A549 (cell line): ENCODE measurements around the gene HEPHL1. TPM values are rescaled to one million over a fixed set of nuclear protein-coding genes. Genes with fewer than 3 reads are reported as not detected.

Source experiments
- ATAC-seq, 2 experiments: fragments of 200-7000 bp in 1 of 2; fragments of >200 bp in 1 of 2; cut with Nextera tagmentation in 1 of 2; cut with Tn5 transposase in 1 of 2; 3 replicates each; pipeline versions ENCODE4 v1.8.0 to v1.9.1; 2018 to 2020; ENCODE audit warnings: mild to moderate bottlenecking in 1 of 2, moderate library complexity in 1 of 2
- CTCF ChIA-PET: fragments of 300-600 bp; sonication (Branson Sonifier 250); formaldehyde crosslinking; extraction: SDS; loops from one replicate; lab custom pipeline; 2021; ENCODE audit warnings: antibody characterized with exemption, inconsistent platforms; lab: Yijun Ruan, JAX
- POLR2A ChIA-PET: fragments of 350-600 bp; formaldehyde crosslinking; extraction: SDS; loops from one replicate; lab custom pipeline; 2021; ENCODE audit warnings: antibody characterized with exemption, inconsistent platforms; lab: Yijun Ruan, JAX
- DNase-seq, 2 experiments: peaks; one replicate each; pipeline versions ENCODE4 v3.0.0 to v3.0.0-alpha.2; 2011 to 2016; ENCODE audit warnings: low read depth in 1 of 2, low spot score in 1 of 2
- FAIRE-seq: peaks from 2 replicates; lab custom pipeline; 2011; peaks lifted over from hg19 to GRCh38; lab: Jason Lieb, UNC
- H3K27ac ChIP-seq, 2 experiments: fragments of >200 bp; sonication (Bioruptor Twin); formaldehyde crosslinking; 3 replicates each; pipeline ENCODE4 v1.5.1; 2016 to 2017
- H3K4me1 ChIP-seq: fragments of >200 bp; sonication (Bioruptor Twin); formaldehyde crosslinking; 3 replicates; pipeline ENCODE4 v1.6.1; 2016
- H3K4me2 ChIP-seq: fragments of >200 bp; sonication (Bioruptor Twin); formaldehyde crosslinking; 3 replicates; pipeline ENCODE4 v1.6.1; 2016
- H3K4me3 ChIP-seq: fragments of >200 bp; sonication (Bioruptor Twin); formaldehyde crosslinking; 3 replicates; pipeline ENCODE4 v1.5.1; 2016
- H3K9me3 ChIP-seq: fragments of >200 bp; sonication (Bioruptor Twin); formaldehyde crosslinking; 3 replicates; pipeline ENCODE4 v1.6.1; 2016
- BHLHE40 ChIP-seq: IDR thresholded peaks from 2 replicates; pipeline ENCODE4 v1.6.1; 2012; ENCODE audit warnings: low read depth, low read length, inconsistent platforms
- CBX2 ChIP-seq: fragments of 200-600 bp; sonication (generic); IDR thresholded peaks from 2 replicates; pipeline ENCODE4 v1.6.1; 2016; ENCODE audit warnings: low read depth, mild to moderate bottlenecking, borderline replicate concordance
- EHF ChIP-seq: fragments of 250-450 bp; sonication (Bioruptor Pico); IDR thresholded peaks from 2 replicates; pipeline ENCODE4 v1.5.0; 2020; ENCODE audit warnings: mild to moderate bottlenecking
- EP300 ChIP-seq, 2 experiments: fragments of >200 bp; sonication (Bioruptor Twin); formaldehyde crosslinking; IDR thresholded peaks; 2 replicates in 1 of 2; 3 replicates in 1 of 2; pipeline ENCODE4 v1.6.1; 2016 to 2017
- ESRRA ChIP-seq: fragments of 150-350 bp; IDR thresholded peaks from 2 replicates; pipeline ENCODE4 v1.6.1; 2014; ENCODE audit warnings: mild to moderate bottlenecking, low read length, borderline replicate concordance
- FOSB ChIP-seq: fragments of 250-450 bp; sonication (Bioruptor Pico); IDR thresholded peaks from 2 replicates; pipeline ENCODE4 v1.5.0; 2020; ENCODE audit warnings: mild to moderate bottlenecking, moderate library complexity
- GATA3 ChIP-seq: IDR thresholded peaks from 2 replicates; pipeline ENCODE4 v1.6.1; 2012; ENCODE audit warnings: borderline replicate concordance
- HEYL ChIP-seq: fragments of 250-450 bp; sonication (Bioruptor Pico); IDR thresholded peaks from 2 replicates; pipeline ENCODE4 v1.8.0; 2021; ENCODE audit warnings: mild to moderate bottlenecking, moderate library complexity
- HOXA7 ChIP-seq: fragments of 250-450 bp; sonication (Bioruptor Pico); IDR thresholded peaks from 2 replicates; pipeline ENCODE4 v1.5.0; 2020; ENCODE audit warnings: mild to moderate bottlenecking, moderate library complexity
- HOXB13 ChIP-seq: fragments of 250-450 bp; sonication (Bioruptor Pico); IDR thresholded peaks from 2 replicates; pipeline ENCODE4 v1.5.0; 2020; ENCODE audit warnings: low read depth, mild to moderate bottlenecking, moderate library complexity
- KDM5A ChIP-seq: fragments of 200-600 bp; sonication (generic); IDR thresholded peaks from 2 replicates; pipeline ENCODE4 v1.6.1; 2016; ENCODE audit warnings: antibody characterized with exemption, mild to moderate bottlenecking
- MAFK ChIP-seq: fragments of 450-650 bp; IDR thresholded peaks from 2 replicates; pipeline ENCODE4 v1.6.1; 2014; ENCODE audit not compliant: partially characterized antibody
- MAZ ChIP-seq: fragments of 150-350 bp; IDR thresholded peaks from 2 replicates; pipeline ENCODE4 v1.6.1; 2014; ENCODE audit warnings: antibody characterized with exemption, low read depth, low read length, borderline replicate concordance
- MYC ChIP-seq: IDR thresholded peaks from 2 replicates; pipeline ENCODE4 v1.6.1; 2012; ENCODE audit warnings: mild to moderate bottlenecking, inconsistent platforms, low read length, improper control_type of control experiment, borderline replicate concordance
- NFE2L2 ChIP-seq: fragments of 150-350 bp; conservative IDR thresholded peaks from 2 replicates; pipeline ENCODE4 v1.6.1; 2014; ENCODE audit warnings: low read length
- POLR2A ChIP-seq: IDR thresholded peaks from 2 replicates; pipeline ENCODE4 v1.6.1; 2012; ENCODE audit warnings: mild to moderate bottlenecking, low read length
- POLR2AphosphoS2 ChIP-seq: conservative IDR thresholded peaks from 2 replicates; pipeline ENCODE4 v1.6.1; 2012; ENCODE audit warnings: low read length, improper control_type of control experiment, inconsistent platforms
- RCOR1 ChIP-seq: fragments of 150-350 bp; IDR thresholded peaks from 2 replicates; pipeline ENCODE4 v1.6.1; 2014; ENCODE audit warnings: antibody characterized with exemption, low read length, low read depth
- TP53 ChIP-seq: fragments of 250-450 bp; sonication (Bioruptor Pico); IDR thresholded peaks from 2 replicates; pipeline ENCODE4 v1.5.0; 2021; ENCODE audit warnings: mild to moderate bottlenecking, moderate library complexity
- ZFP36 ChIP-seq: fragments of 450-650 bp; IDR thresholded peaks from 2 replicates; pipeline ENCODE4 v1.6.1; 2014; ENCODE audit warnings: borderline replicate concordance; ENCODE audit not compliant: partially characterized antibody
- ZNF302 ChIP-seq: fragments of 250-450 bp; sonication (Bioruptor Pico); IDR thresholded peaks from 2 replicates; pipeline ENCODE4 v1.9.0; 2021; ENCODE audit warnings: inconsistent platforms, mild to moderate bottlenecking, moderate library complexity
- ZSCAN20 ChIP-seq: fragments of 250-450 bp; sonication (Bioruptor Pico); IDR thresholded peaks from 2 replicates; pipeline ENCODE4 v1.8.0; 2022; ENCODE audit warnings: mild to moderate bottlenecking, moderate library complexity
- WGBS: methylation state at CpG from one replicate; pipeline ENCODE4 v1.1.6; 2017; ENCODE audit errors: missing lambda C conversion rate; 5-methylcytosine and 5-hydroxymethylcytosine counted together
- polyA plus RNA-seq, 4 experiments: library from polyadenylated mRNA; depleted of rRNA in 3 of 4; stranded (reverse); fragments of >200 nt; fragmentation: RNase III in 1 of 4; extraction: RNeasy Plus Mini Kit Qiagen cat#74134 plus additional on column Dnase treatment in 1 of 4; gene quantifications; 2 replicates in 3 of 4; 3 replicates in 1 of 4; pipeline ENCODE4 v1.2.3, GENCODE V29; 2011 to 2017
- TF ChIP-seq, protein P1 (sequence below): IDR thresholded peaks from 2 replicates; pipeline ENCODE4 v1.6.1; 2012
- TF ChIP-seq, protein P2 (sequence below): fragments of 250-450 bp; sonication (Bioruptor Pico); IDR thresholded peaks from 2 replicates; pipeline ENCODE4 v1.5.0; 2021; ENCODE audit warnings: mild to moderate bottlenecking, moderate library complexity, borderline replicate concordance
- TF ChIP-seq, protein P3 (sequence below): IDR thresholded peaks from 2 replicates; pipeline ENCODE4 v1.6.1; 2012
- TF ChIP-seq, protein P4 (sequence below): IDR thresholded peaks from 2 replicates; pipeline ENCODE4 v1.6.1; 2012; ENCODE audit warnings: low read depth, borderline replicate concordance
- TF ChIP-seq, protein P5 (sequence below): fragments of 450-650 bp; IDR thresholded peaks from 2 replicates; pipeline ENCODE4 v1.6.1; 2014; ENCODE audit warnings: antibody characterized with exemption

The HEPHL1 gene
- polyA plus RNA-seq, 2 of the 4 experiments (the other 2 are of a cell fraction): not detected

DNA sequence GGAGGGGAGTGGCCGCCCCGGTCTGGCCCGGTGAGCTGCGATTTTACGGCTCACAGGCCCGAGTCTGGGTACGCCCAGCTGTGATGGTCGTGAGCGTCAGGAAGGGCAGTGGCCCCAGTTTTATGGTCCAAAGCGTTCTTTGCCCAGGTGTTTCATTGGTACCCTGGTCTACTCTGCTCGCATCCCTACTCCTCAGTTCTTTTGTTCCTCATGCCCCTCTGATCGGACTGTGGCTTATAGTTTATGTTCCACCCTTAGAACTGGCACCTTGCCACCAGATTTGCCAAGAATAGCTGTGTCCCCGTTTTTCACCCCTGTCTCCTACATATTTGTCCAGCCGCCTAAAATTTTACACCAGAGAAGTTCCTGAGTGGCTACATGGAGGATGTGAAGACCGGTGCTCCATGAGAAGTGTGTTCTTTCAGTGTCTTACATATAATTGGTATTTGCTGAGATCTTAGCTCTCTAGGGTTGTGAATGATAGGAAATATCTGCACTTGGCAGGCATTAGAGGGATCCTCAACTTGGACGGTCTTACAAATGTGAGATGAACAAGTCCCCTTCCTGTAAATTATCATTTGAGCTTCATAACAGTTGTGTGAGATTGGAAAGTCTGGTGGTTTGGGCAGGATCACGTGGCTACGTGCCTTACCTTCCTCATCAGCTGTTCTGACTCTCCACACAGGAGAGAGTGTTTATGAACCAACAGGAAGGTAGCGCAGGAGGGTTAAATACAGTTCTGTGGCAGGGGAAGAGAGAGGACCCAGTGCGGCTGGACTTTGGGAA, 108.6 kb downstream of the HEPHL1 start (continued):
- no peak for TF ChIP-seq KDM5A

DNA sequence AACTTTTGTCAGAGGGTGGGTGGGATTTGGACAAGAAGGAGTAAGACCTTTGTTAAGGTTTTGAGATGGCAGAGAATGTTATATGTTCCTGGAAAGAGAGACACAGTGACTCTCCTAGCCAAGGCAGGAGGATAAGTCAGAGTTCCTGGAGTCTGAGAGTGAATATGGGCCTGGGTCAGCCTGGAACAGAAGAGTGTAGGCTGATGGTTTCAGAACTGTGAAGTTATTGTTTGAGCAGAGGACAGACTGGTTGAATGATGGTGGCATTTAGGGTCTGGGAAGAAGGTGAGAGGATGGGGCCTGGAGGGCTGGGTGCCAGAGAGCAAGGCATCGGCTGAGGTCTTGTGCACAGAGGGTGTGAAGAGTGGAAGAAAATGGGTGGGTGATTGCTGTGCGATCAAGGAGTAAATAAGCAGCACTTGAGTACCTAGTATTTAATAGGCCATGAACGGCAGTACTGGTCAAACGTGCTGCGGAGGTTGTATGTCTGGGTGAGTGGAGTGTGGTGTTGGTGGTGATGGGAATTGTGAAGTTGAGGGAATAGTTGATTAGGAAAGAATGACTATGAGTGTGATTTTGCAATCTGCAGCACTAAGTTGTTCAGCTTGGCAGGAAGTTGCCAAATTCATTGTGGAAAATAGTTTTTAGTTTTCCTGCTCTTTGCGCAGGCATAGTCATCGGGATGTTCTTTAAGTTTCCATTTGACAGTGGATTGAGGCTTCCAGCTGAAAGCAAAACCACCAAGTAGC, 109.3 kb downstream of the HEPHL1 start:
- ChIA-PET POLR2A (no interaction called here), CTCF (interaction anchor here (2.6 kb wide), 1 partner anchor 235 kb away, joined by 7 read pairs; no protein-coding TSS in a partner anchor)
- no peak for ATAC-seq

DNA sequence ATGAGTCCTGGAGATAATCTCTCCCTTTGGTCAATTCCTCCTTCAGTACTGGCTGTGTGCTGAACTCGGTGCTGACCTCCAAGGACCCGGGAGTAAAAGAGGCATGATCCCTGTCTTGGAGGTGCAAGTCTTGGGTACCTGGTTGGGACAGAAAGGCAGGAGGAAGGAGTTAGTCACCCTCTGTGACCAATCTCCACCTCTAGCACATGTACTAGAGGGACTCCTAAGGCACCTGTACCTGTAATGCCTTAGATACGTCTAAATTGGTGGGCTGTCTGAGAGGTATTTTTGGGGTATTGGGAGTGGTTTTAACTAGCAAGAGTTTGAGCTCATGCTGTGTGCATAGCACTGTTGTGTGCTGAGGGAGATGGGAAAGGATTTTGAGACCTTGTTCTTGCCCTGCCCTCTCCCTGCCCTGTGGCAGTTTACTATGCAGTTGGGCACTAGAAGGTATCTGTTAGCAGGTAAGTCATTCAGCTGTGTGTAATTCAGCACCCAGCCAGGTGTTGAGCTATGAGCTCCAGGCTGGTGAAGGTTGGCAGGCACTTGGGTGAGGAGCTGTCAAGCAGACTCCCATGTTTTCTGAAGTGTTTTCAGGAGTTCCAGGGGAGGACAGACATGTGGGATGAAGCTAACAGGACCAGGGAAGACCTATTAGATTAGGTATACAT, 110.0 kb downstream of the HEPHL1 start:
- DNase-seq (no peak), FAIRE-seq (no peak), ATAC-seq (no peak)
- TF ChIP-seq HOXA7 (CRISPR knock-in tag) (no peak), MAFK (no peak), POLR2A (no peak), POLR2AphosphoS2 (no peak), FOSB (CRISPR knock-in tag) (no peak), RCOR1 (no peak), MYC (no peak), HEYL (CRISPR knock-in tag) (no peak), ZFP36 (no peak), HOXB13 (CRISPR knock-in tag) (no peak), NFE2L2 (no peak), TP53 (CRISPR knock-in tag) (no peak), BHLHE40 (no peak), GATA3 (no peak), EP300 (IDR thresholded peaks at IDR 0.05) (no peak)
- TF ChIP-seq, protein P1, sequence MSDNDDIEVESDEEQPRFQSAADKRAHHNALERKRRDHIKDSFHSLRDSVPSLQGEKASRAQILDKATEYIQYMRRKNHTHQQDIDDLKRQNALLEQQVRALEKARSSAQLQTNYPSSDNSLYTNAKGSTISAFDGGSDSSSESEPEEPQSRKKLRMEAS: no peak
- TF ChIP-seq, protein P2, sequence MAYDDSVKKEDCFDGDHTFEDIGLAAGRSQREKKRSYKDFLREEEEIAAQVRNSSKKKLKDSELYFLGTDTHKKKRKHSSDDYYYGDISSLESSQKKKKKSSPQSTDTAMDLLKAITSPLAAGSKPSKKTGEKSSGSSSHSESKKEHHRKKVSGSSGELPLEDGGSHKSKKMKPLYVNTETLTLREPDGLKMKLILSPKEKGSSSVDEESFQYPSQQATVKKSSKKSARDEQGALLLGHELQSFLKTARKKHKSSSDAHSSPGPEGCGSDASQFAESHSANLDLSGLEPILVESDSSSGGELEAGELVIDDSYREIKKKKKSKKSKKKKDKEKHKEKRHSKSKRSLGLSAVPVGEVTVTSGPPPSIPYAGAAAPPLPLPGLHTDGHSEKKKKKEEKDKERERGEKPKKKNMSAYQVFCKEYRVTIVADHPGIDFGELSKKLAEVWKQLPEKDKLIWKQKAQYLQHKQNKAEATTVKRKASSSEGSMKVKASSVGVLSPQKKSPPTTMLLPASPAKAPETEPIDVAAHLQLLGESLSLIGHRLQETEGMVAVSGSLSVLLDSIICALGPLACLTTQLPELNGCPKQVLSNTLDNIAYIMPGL (CRISPR knock-in tag): no peak
- TF ChIP-seq, protein P3, sequence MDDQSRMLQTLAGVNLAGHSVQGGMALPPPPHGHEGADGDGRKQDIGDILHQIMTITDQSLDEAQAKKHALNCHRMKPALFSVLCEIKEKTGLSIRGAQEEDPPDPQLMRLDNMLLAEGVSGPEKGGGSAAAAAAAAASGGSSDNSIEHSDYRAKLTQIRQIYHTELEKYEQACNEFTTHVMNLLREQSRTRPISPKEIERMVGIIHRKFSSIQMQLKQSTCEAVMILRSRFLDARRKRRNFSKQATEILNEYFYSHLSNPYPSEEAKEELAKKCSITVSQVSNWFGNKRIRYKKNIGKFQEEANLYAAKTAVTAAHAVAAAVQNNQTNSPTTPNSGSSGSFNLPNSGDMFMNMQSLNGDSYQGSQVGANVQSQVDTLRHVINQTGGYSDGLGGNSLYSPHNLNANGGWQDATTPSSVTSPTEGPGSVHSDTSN: no peak
- TF ChIP-seq, protein P4, sequence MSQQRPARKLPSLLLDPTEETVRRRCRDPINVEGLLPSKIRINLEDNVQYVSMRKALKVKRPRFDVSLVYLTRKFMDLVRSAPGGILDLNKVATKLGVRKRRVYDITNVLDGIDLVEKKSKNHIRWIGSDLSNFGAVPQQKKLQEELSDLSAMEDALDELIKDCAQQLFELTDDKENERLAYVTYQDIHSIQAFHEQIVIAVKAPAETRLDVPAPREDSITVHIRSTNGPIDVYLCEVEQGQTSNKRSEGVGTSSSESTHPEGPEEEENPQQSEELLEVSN: no peak
- TF ChIP-seq, protein P5, sequence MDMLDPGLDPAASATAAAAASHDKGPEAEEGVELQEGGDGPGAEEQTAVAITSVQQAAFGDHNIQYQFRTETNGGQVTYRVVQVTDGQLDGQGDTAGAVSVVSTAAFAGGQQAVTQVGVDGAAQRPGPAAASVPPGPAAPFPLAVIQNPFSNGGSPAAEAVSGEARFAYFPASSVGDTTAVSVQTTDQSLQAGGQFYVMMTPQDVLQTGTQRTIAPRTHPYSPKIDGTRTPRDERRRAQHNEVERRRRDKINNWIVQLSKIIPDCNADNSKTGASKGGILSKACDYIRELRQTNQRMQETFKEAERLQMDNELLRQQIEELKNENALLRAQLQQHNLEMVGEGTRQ: no peak
- ChIA-PET POLR2A (no interaction called here), CTCF (no interaction called here)
- H3K9me3 ChIP-seq: no peaks in the 10 kb centered on the region
- H3K27ac ChIP-seq: no peak overlapping the region
- H3K4me1 ChIP-seq: peaks cover 57% of the 10 kb centered on the region
- H3K4me2 ChIP-seq: peak overlapping the region; percentile 78; the same call in 1 of the 3 replicates
- no peak overlapping the region for H3K4me3 ChIP-seq
- WGBS: 88% methylated on average over 3 of the region's 3 CpGs

More for the DNA sequence above, 109.3 kb downstream of the HEPHL1 start:
- no peak for TF ChIP-seq ZNF302
- TF ChIP-seq ZSCAN20 (CRISPR knock-in tag): no peak
- TF ChIP-seq ESRRA: no peak
- TF ChIP-seq EHF: no peak
- TF ChIP-seq POLR2AphosphoS2: no peak
- TF ChIP-seq POLR2A: no peak
- TF ChIP-seq CBX2: no peak
- TF ChIP-seq FOSB (CRISPR knock-in tag): no peak
- no peak for TF ChIP-seq MAZ
- no peak for TF ChIP-seq HEYL (CRISPR knock-in tag)
- FAIRE-seq (no peak), DNase-seq (no peak)
- Histone ChIP-seq H3K4me2 (peak overlapping the region; percentile 78), H3K4me1 (peaks cover 50% of the 10 kb centered on the region), H3K4me3 (peak overlapping the region; percentile 80; the same call in 1 of the 3 replicates), H3K27ac (no peak overlapping the region), H3K9me3 (no peaks in the 10 kb centered on the region)
- 94% methylated on average over 7 of the region's 7 CpGs for WGBS
